ENCODE results near the gene SCN9A. TPM values are rescaled to one million over a fixed set of nuclear protein-coding genes. Genes with fewer than 3 reads are reported as not detected.
"Not testable (repeated sequence)": the region's sequence is repeated elsewhere in the genome, so short reads cannot be mapped to it uniquely, and the experiment has no call there.

Gene SCN9A
- total and polyA plus RNA-seq, 2 donors: 0.67 to 32.9 TPM

DNA sequence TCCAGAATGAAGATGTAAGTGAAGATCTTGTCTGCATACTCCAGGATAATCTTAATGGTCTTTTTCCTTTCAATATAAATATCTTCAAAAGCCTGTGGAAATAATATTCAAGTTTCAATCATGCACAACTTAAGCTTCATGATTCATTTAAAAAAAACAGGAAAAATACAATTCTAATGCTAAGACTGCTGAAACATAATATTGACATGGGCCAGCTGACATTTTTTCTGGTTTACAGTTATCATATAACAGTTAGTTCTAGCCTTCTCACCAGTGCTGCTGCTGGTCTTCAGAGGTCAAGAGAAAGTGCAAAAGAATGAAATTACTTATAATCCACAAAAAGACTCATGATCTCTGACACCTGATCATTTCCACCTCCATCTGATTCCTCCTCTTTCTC lies 137.6 kb downstream of the SCN9A start:
- Histone ChIP-seq H3K36me3 (ENCODE audit: insufficient read depth) (no peaks in the 10 kb centered on the region), H3K27ac (ENCODE audit: low read depth) (no peak overlapping the region), H3K4me3 (ENCODE audit: low read depth, low read length) (no peak overlapping the region), H3K4me1 (ENCODE audit: insufficient read depth) (no peaks in the 10 kb centered on the region)
- DNase-seq (ENCODE audit: extremely low spot score): no peak

DNA sequence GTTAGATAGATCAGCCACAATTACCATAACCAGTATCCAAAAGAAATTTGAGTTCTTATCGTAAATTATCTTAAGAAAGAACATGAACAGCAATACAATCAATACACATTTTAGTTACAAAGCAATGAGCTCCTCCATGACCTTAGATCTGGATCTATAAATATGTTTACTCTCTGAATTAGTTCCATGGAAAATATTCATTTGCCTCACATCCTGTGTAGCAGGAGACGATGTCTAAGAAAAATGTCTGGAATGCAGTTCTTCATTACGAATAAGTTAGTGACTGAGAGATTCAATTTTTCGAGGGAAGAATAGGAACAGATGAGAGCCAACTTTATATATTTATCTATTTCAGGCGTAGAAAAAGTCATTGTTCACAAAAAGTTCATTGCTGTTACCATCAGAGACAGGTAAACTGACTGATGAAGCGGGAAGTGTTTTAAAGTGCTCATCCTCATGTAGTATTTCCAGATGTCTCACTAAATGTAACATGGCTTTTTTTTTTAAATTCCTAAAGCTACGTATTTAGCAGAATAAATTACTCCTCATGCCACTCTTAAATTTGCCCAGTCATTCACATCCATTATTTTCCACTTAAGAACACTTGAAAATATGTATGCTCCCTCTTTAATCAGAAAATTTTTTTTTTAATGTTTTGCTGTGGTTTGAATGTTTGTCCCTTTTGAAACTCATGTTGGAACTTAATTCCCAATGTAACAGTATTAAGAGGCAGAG lies 141.5 kb downstream of the SCN9A start:
- no peak overlapping the region for H3K27ac ChIP-seq (ENCODE audit: low read depth)
- H3K4me1 ChIP-seq (ENCODE audit: insufficient read depth): no peaks in the 10 kb centered on the region
- no peaks in the 10 kb centered on the region for H3K36me3 ChIP-seq (ENCODE audit: insufficient read depth)
- WGBS: 49% methylated on average over 7 of the region's 7 CpGs
- no peak overlapping the region for H3K4me3 ChIP-seq (ENCODE audit: low read depth, low read length)
- no peak for DNase-seq (ENCODE audit: extremely low spot score)

DNA sequence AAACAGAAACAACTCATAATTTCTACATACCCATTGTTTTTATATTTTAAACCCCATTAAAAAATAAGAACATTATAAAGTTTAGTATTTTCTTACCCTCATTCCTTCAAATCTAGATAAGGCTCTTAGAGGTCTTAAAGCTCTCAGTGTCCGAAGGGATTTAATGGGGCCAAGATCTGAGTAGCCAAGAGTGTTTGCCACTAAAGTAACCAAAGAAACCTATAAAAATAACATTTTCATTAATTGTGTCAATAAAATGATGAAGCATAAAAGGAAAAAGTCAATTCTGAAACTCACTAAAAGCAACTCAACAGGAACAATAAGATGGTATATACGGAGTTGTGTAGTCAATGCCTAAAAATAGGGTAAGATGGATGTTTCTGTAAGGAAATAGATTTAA lies 142.5 kb downstream of the SCN9A start:
- no peaks in the 10 kb centered on the region for H3K36me3 ChIP-seq (ENCODE audit: insufficient read depth)
- H3K27ac ChIP-seq (ENCODE audit: low read depth): no peak overlapping the region
- no peak overlapping the region for H3K4me3 ChIP-seq (ENCODE audit: low read depth, low read length)
- no peak for DNase-seq (ENCODE audit: extremely low spot score)
- no peaks in the 10 kb centered on the region for H3K4me1 ChIP-seq (ENCODE audit: insufficient read depth)
- 63% methylated on average over 2 of the region's 2 CpGs for WGBS

DNA sequence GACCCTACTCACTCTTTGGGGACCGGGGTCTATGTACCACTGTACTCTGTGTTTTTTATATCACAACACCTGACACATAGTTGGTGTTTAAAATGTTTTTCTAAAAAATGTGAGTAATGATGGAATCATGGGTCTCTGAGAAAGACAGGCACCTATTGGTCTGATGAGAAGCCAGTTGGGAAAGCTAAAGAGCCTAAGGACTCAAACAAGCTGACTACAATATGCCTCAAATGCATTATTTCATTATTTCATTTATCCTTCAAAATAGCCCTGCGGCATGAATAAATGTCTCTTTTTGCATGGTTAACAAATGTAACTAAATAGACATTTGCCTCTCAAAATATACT lies 145.0 kb downstream of the SCN9A start:
- Histone ChIP-seq H3K4me3 (ENCODE audit: low read depth, low read length) (no peak overlapping the region), H3K27ac (ENCODE audit: low read depth) (no peak overlapping the region), H3K4me1 (ENCODE audit: insufficient read depth) (no peaks in the 10 kb centered on the region), H3K36me3 (ENCODE audit: insufficient read depth) (no peaks in the 10 kb centered on the region)
- WGBS: 49% methylated on average over 2 of the region's 2 CpGs
- DNase-seq (ENCODE audit: extremely low spot score): no peak

DNA sequence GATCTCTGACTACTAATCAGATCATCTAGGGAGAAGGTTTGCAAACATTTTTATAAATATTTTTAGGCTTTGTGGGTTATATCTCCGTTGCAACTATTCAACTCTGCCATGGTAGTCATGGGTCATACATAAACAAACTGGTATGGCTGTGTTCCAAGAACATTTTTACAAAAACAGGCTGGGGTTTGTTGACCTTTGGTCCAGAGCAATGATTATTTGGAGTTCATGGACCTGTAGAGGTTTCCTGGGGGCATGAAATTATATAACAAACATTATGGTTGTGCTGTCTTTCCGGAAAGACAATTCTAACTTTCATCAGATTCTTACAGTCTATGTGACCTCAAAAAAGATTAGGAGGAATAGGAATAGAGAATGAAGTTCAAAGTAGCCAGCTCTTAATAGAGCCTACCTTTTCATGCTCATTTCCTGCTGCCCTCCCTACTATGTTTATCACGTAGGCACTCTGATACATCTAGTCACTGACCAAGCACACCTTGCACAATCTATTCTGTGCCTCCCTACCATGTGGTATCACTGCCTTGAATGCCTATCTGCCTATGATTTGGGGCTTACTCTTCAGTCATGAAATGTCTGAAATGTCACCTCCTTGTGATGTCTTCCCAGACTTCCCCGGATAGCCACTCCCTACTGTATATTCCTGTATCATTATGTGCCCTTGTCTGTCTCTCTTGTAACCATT lies 145.6 kb downstream of the SCN9A start:
- no peak overlapping the region for H3K27ac ChIP-seq (ENCODE audit: low read depth)
- 65% methylated on average over 4 of the region's 4 CpGs for WGBS
- H3K4me1 ChIP-seq (ENCODE audit: insufficient read depth): no peaks in the 10 kb centered on the region
- no peaks in the 10 kb centered on the region for H3K36me3 ChIP-seq (ENCODE audit: insufficient read depth)
- DNase-seq (ENCODE audit: extremely low spot score): no peak
- H3K4me3 ChIP-seq (ENCODE audit: low read depth, low read length): no peak overlapping the region

DNA sequence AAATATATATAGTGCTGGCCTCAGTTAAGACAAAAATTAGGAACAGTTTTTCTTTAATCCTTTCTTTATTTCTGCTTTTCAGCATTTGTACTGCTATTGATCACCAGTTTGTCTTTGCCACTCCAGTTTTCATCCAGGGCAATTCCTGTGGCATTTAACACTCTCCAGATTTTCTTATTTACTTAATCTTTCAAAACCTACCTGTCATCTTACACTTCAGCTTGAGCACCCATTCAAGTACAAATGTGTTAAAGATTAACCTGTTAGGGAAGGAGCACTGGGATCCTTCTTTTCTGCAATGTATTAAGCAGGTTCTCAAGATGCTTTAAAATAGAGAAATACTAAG lies 146.1 kb downstream of the SCN9A start:
- H3K4me1 ChIP-seq (ENCODE audit: insufficient read depth): no peaks in the 10 kb centered on the region
- no peaks in the 10 kb centered on the region for H3K36me3 ChIP-seq (ENCODE audit: insufficient read depth)
- no peak overlapping the region for H3K27ac ChIP-seq (ENCODE audit: low read depth)
- no peak for DNase-seq (ENCODE audit: extremely low spot score)
- H3K4me3 ChIP-seq (ENCODE audit: low read depth, low read length): no peak overlapping the region

DNA sequence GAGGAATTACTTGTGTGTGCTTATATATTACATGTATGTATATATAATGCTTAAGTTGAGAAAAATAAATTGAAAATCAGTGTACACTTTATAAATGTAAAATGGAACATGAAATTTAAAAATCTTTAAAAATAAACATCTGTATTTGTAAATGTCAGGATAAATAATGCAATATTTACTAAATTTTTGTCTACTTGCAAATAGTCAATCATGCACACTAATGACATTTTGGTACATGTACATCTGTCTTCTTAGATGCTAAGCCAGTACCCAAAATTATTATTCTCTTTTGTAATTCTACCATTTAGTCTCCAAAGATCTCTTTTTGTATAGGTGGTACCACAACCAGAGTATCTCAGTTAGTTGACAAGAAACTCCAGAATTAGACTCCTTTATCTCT lies 151.5 kb downstream of the SCN9A start:
- H3K36me3 ChIP-seq (ENCODE audit: insufficient read depth): no peaks in the 10 kb centered on the region
- no peak for DNase-seq (ENCODE audit: extremely low spot score)
- H3K4me3 ChIP-seq (ENCODE audit: low read depth, low read length): no peak overlapping the region
- H3K4me1 ChIP-seq (ENCODE audit: insufficient read depth): no peaks in the 10 kb centered on the region
- H3K27ac ChIP-seq (ENCODE audit: low read depth): no peak overlapping the region

DNA sequence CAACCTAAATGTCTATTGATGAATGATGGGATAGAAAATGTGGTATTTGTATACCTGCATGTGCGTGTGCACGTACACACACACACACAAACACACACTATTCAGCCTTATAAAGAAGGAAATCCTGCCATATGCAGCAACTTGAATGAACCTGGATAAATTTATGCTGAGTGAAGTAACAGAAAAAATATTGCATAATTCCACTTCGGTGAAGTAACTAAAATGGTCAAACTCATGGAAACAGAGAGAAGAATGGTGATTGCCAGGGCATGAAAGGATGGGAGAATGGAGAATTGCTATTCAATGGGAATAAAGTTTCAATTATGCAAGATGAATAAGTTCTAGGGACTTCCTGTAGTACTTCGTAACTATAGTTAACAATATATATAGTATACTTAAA lies 152.4 kb downstream of the SCN9A start:
- no peak overlapping the region for H3K4me3 ChIP-seq (ENCODE audit: low read depth, low read length)
- no peak overlapping the region for H3K27ac ChIP-seq (ENCODE audit: low read depth)
- WGBS: 94% methylated on average over 4 of the region's 4 CpGs
- H3K36me3 ChIP-seq (ENCODE audit: insufficient read depth): no peaks in the 10 kb centered on the region
- H3K4me1 ChIP-seq (ENCODE audit: insufficient read depth): no peaks in the 10 kb centered on the region
- DNase-seq (ENCODE audit: extremely low spot score): no peak

DNA sequence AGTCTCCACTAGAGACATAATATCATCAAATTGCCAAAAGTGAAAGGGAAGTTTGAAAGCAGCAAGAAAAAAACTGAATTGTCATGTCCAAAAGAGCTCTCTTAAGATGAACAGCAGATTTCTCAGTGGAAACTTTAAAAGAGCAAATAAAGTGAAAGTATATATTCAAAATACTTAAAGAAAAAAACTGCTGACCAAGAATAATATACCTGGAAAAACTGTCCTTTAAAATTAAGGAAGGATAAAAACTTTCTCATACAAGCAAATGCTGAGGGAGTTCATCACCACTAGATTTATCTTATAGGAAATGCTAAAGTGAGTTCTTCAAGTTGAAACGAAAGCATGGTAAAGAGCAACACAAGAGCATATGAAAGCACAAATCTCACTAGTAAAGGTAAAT lies 164.7 kb downstream of the SCN9A start:
- no peak for DNase-seq (ENCODE audit: extremely low spot score)
- 89% methylated on average over 1 of the region's 1 CpG for WGBS
- Histone ChIP-seq H3K36me3 (ENCODE audit: insufficient read depth) (no peaks in the 10 kb centered on the region), H3K27ac (ENCODE audit: low read depth) (no peak overlapping the region), H3K4me1 (ENCODE audit: insufficient read depth) (no peaks in the 10 kb centered on the region), H3K4me3 (ENCODE audit: low read depth, low read length) (no peak overlapping the region)

DNA sequence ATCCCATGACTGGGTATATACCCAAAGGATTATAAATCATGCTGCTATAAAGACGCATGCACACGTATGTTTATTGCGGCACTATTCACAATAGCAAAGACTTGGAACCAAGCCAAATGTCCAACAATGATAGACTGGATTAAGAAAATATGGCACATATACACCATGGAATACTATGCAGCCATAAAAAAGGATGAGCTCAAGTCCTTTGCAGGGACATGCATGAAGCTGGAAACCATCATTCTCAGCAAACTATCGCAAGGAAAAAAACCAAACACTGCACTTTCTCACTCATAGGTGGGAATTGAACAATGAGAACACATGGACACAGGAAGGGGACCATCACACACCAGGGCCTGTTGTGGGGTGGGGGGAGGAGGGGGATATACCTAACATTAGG lies 165.8 kb downstream of the SCN9A start:
- WGBS: 94% methylated on average over 4 of the region's 4 CpGs
- H3K4me1 ChIP-seq (ENCODE audit: insufficient read depth); H3K36me3 ChIP-seq (ENCODE audit: insufficient read depth); H3K4me3 ChIP-seq (ENCODE audit: low read depth, low read length); DNase-seq (ENCODE audit: extremely low spot score); H3K27ac ChIP-seq (ENCODE audit: low read depth): not testable (repeated sequence)

DNA sequence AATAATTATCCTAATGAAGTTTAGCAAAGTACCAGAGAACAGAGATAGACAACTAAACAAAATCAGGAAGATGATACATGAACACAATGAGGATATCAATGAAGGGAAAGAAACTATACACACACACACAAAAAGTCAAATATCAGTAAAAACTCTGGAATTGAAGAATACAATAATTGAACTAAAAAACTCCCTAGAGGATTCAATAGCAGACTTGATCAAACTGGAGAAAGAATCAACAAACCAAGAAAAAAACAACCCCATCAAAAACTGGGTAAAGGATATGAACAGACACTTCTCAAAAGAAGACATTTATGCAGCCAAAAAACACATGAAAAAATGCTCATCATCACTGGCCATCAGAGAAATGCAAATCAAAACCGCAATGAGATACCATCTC lies 166.4 kb downstream of the SCN9A start:
- H3K4me1 ChIP-seq (ENCODE audit: insufficient read depth); DNase-seq (ENCODE audit: extremely low spot score); H3K27ac ChIP-seq (ENCODE audit: low read depth); H3K4me3 ChIP-seq (ENCODE audit: low read depth, low read length); H3K36me3 ChIP-seq (ENCODE audit: insufficient read depth): not testable (repeated sequence)
- no CpG with 5 or more reads among the region's 1 CpG for WGBS

DNA sequence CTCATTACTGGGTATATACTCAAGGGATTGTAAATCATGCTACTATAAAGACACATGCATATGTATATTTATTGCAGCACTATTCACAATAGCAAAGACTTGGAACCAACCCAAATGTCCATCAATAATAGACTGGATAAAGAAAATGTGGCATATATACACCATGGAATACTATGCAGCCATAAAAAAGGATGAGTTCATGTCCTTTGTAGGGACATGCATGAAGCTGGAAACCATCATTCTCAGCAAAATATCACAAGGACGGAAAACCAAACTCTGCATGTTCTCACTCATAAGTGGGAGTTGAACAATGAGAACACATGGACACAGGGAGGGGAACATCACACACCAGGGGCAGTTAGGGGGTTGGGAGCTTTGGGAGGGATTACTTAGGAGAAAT lies 169.6 kb downstream of the SCN9A start:
- not testable (repeated sequence) for H3K36me3 ChIP-seq (ENCODE audit: insufficient read depth); H3K27ac ChIP-seq (ENCODE audit: low read depth); H3K4me1 ChIP-seq (ENCODE audit: insufficient read depth); DNase-seq (ENCODE audit: extremely low spot score); H3K4me3 ChIP-seq (ENCODE audit: low read depth, low read length)
- WGBS: 91% methylated on average over 1 of the region's 1 CpG

DNA sequence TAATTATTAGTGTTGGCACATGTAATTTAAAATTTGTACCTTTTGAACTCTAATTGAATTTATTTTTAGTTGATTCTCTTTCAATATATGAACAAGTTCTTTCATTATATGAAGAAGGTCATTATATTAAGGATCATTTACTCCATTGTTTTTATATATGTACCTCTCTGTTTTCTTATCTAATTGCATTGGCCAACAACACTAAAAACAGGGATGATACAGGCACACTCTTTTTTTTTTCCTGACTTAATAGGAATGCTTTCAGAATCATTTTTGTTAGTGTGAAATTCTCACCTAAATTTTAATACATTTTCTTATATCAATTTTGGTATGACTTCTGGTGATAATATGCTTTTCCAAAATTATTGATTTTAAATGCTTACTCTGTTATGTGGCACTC lies 173.0 kb downstream of the SCN9A start:
- Histone ChIP-seq H3K36me3 (ENCODE audit: insufficient read depth) (no peaks in the 10 kb centered on the region), H3K27ac (ENCODE audit: low read depth) (no peak overlapping the region), H3K4me1 (ENCODE audit: insufficient read depth) (no peaks in the 10 kb centered on the region), H3K4me3 (ENCODE audit: low read depth, low read length) (no peak overlapping the region)
- no peak for DNase-seq (ENCODE audit: extremely low spot score)

DNA sequence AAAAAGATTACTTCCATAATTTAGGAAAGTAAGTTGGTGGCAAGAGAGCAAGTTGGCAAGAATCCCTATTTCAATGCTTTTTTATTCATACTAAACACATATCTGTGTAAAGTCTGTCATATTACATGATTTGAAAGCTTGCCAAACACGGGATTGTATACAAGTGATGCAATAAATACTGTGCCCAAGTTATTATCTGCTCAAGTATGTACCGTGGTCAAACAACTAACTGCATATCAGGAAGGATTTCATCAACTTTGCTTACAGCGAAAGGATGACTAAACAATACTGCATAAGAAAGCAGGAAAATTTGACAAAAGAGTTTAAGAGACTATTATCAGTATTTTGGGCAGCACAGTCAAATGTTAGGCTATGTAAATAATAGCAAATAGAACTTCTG lies 178.3 kb downstream of the SCN9A start:
- 55% methylated on average over 3 of the region's 3 CpGs for WGBS
- H3K36me3 ChIP-seq (ENCODE audit: insufficient read depth): no peaks in the 10 kb centered on the region
- H3K4me1 ChIP-seq (ENCODE audit: insufficient read depth): no peaks in the 10 kb centered on the region
- no peak overlapping the region for H3K4me3 ChIP-seq (ENCODE audit: low read depth, low read length)
- no peak for DNase-seq (ENCODE audit: extremely low spot score)
- no peak overlapping the region for H3K27ac ChIP-seq (ENCODE audit: low read depth)

DNA sequence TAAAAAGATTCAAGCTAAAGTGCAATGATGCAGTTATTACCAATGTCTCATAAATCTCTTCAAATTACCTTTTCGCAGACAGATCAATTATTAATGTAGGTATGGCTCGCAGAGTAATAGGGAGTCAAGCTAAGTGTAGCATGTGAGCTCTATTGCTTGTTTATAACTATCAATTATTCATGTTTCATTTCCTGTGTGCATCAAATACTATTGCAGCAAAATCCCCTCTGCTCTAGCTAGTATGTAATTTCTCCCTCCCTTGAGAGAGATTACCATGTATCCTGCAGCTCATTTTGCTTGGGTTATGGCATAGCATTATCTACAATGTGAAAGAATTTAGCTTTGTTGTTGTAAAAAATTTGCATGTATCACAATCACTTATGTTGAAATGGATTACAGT lies 182.3 kb downstream of the SCN9A start:
- H3K27ac ChIP-seq (ENCODE audit: low read depth): no peak overlapping the region
- no peak overlapping the region for H3K4me3 ChIP-seq (ENCODE audit: low read depth, low read length)
- no peaks in the 10 kb centered on the region for H3K4me1 ChIP-seq (ENCODE audit: insufficient read depth)
- 94% methylated on average over 2 of the region's 2 CpGs for WGBS
- DNase-seq (ENCODE audit: extremely low spot score): no peak
- no peaks in the 10 kb centered on the region for H3K36me3 ChIP-seq (ENCODE audit: insufficient read depth)

Data from urinary bladder (tissue), 4 donors.